Gastroesophageal sphincter (tissue), 3 donors: ENCODE data around the gene ZBTB20.

ENCODE experiments used
- EP300 ChIP-seq: sonication (generic); formaldehyde crosslinking; IDR thresholded peaks from one replicate; pipeline ENCODE4 v1.6.1; 2017; ENCODE audit warnings: antibody characterized with exemption, mild to moderate bottlenecking
- POLR2A ChIP-seq, 2 donors: fragments of 450-650 bp; IDR thresholded peaks; one replicate each; pipeline ENCODE4 v1.6.1; 2017; ENCODE audit warnings: antibody characterized with exemption in 2 of 2, mild to moderate bottlenecking in 2 of 2, moderate library complexity in 1 of 2
- POLR2AphosphoS5 ChIP-seq: sonication (generic); formaldehyde crosslinking; IDR thresholded peaks from one replicate; pipeline ENCODE4 v1.6.1; 2017; ENCODE audit warnings: antibody characterized with exemption
- TF ChIP-seq, protein P1 (sequence below), 4 experiments: fragments of 200-600 bp in 2 of 4; fragments of 450-650 bp in 2 of 4; sonication (generic) in 1 of 4; IDR thresholded peaks; one replicate each; pipeline ENCODE4 v1.5.1; 2017 to 2019; ENCODE audit warnings: antibody characterized with exemption in 4 of 4, mild to moderate bottlenecking in 2 of 4, moderate library complexity in 2 of 4

DNA sequence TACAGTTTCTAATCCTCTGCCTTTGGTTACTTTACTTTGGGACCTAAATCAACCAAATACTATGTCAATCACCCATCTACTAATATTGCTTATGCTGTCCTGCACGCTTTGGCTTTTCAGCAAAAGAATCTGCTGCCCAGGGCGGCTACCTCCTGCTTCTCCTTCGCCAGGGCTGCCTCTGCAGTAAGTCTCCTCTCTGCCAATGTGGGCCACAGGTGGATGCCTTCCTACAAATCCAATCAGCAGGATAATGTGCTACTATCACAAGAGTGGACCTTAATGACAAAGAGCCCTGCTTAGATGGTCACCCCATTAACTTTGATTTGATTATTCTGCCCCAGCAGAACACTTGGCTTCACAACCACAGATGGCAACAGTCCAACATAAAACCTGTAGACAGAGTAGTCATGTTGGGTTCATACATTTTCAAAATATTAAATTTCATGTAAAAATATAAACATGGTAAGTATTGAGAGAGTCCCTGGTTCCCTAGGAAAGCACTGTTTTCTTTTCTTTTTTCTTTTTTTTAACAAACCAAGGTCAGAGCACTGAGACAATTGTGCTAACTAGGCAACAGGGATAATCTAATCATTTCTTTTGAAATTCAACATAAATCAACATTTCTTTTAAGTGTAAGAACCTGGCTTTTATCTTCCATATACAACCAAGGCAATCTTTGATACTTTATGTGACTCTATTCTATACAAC is 298.3 kb downstream of the ZBTB20 start:
- TF ChIP-seq POLR2A (IDR thresholded peaks at IDR 0.05) (no peak), EP300 (no peak), POLR2AphosphoS5 (no peak)
- TF ChIP-seq, protein P1, sequence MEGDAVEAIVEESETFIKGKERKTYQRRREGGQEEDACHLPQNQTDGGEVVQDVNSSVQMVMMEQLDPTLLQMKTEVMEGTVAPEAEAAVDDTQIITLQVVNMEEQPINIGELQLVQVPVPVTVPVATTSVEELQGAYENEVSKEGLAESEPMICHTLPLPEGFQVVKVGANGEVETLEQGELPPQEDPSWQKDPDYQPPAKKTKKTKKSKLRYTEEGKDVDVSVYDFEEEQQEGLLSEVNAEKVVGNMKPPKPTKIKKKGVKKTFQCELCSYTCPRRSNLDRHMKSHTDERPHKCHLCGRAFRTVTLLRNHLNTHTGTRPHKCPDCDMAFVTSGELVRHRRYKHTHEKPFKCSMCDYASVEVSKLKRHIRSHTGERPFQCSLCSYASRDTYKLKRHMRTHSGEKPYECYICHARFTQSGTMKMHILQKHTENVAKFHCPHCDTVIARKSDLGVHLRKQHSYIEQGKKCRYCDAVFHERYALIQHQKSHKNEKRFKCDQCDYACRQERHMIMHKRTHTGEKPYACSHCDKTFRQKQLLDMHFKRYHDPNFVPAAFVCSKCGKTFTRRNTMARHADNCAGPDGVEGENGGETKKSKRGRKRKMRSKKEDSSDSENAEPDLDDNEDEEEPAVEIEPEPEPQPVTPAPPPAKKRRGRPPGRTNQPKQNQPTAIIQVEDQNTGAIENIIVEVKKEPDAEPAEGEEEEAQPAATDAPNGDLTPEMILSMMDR (IDR thresholded peaks at IDR 0.05) = no peak
